Naive thymus-derived CD8-positive, alpha-beta T cell (primary cell): Measurements from ENCODE around the gene MRPL24. TPM values are rescaled to one million over a fixed set of nuclear protein-coding genes. Genes with fewer than 3 reads are reported as not detected.
A peak's percentile ranks its signal among the peaks of the same experiment; 100 is the strongest.

Experiments
- ATAC-seq, 2 donors: fragments of 150-1000 bp; cut with Tn5 transposase in 1 of 2; sonication (Bioruptor Pico), chemical (Tn5 transposase) in 1 of 2; 1 replicate in 1 of 2; 2 replicates in 1 of 2; pipeline ENCODE4 v1.10.0; 2021; ENCODE audit warnings: mild to moderate bottlenecking in 2 of 2, moderate library complexity in 2 of 2
- POLR2A ChIA-PET: fragments of 350-600 bp; sonication (Branson Sonifier 250); formaldehyde crosslinking; loops from one replicate; lab custom pipeline; 2021; ENCODE audit warnings: antibody characterized with exemption; lab: Charles Lee
- DNase-seq, 10 donors: peaks; one replicate each; pipeline versions ENCODE4 v3.0.0 to v3.0.0-alpha.2; 2020 to 2022
- H3K27ac Mint-ChIP-seq, 10 donors: one replicate each; pipeline ENCODE4 v1.8.0; 2020 to 2022; ENCODE audit warnings: mild to moderate bottlenecking in 10 of 10, mixed read lengths in 10 of 10, moderate library complexity in 4 of 10, inconsistent platforms in 1 of 10
- H3K27me3 Mint-ChIP-seq, 5 donors: one replicate each; pipeline ENCODE4 v1.8.0; 2021 to 2022; ENCODE audit warnings: mixed read lengths in 5 of 5
- H3K36me3 Mint-ChIP-seq, 3 donors: one replicate each; pipeline ENCODE4 v1.8.0; 2020 to 2022; ENCODE audit warnings: mixed read lengths in 3 of 3, mild to moderate bottlenecking in 2 of 3, inconsistent platforms in 1 of 3
- H3K4me1 Mint-ChIP-seq, 4 donors: one replicate each; pipeline ENCODE4 v1.8.0; 2021 to 2022; ENCODE audit warnings: mixed read lengths in 4 of 4
- H3K4me3 Mint-ChIP-seq, 10 donors: one replicate each; pipeline ENCODE4 v1.8.0; 2020 to 2022; ENCODE audit warnings: mild to moderate bottlenecking in 10 of 10, mixed read lengths in 10 of 10, moderate library complexity in 6 of 10, inconsistent platforms in 1 of 10
- H3K9me3 Mint-ChIP-seq, 9 donors: one replicate each; pipeline ENCODE4 v1.8.0; 2020 to 2022; ENCODE audit warnings: mixed read lengths in 9 of 9, mild to moderate bottlenecking in 3 of 9, inconsistent platforms in 1 of 9, moderate library complexity in 1 of 9
- polyA plus RNA-seq, 3 donors: library from polyadenylated mRNA; unstranded; fragments of 300-500 nt; fragmentation: Illumina TruSeq; gene quantifications; one replicate each; pipeline ENCODE4 v1.2.3, GENCODE V29; 2021
- total RNA-seq, 8 experiments: library from RNA in 2 of 8; stranded (reverse) in 2 of 8; gene quantifications; one replicate each; pipeline ENCODE4 v1.2.3 and lab custom pipeline; 2021 to 2026

MRPL24 gene
- total and polyA plus RNA-seq, 5 experiments from 2014 or later: 49.7 to 109 (median 98.6) TPM

DNA sequence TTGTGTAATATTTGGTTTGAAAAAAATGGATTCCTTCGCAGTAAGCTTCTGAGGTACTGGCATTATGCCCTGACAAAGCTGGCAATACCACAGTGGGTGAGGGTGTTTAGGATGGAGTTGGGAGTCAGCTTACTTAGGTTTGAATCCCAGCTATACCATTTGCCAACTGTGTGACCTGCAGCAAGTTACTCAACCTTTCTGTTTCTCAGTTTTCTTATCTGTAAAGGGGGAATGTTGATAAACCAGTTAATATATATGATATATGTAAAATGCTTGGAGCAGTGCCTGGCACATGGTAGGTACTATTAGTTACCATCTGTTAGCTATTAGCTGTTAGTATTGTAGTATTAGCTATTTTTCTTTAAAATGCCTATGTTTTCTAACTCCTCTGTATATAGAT, 15.5 kb upstream of the MRPL24 start:
- POLR2A ChIA-PET: interaction anchor here (0.7 to 1.8 kb wide), 8 partner anchors 9 to 137 kb away, joined by 3 to 6 read pairs (median 4); partner anchors contain the start of genes MRPL24 and PRCC
- H3K27me3 Mint-ChIP-seq: no peaks in the 10 kb centered on the region
- H3K4me3 Mint-ChIP-seq: no peak overlapping the region
- no peak for ATAC-seq
- DNase-seq: no peak
- peaks cover 7 to 24% (median 15%) of the 10 kb centered on the region in 4 donors for H3K4me1 Mint-ChIP-seq
- no peaks in the 10 kb centered on the region for H3K36me3 Mint-ChIP-seq
- no peaks in the 10 kb centered on the region for H3K9me3 Mint-ChIP-seq
- no peak overlapping the region for H3K27ac Mint-ChIP-seq

DNA sequence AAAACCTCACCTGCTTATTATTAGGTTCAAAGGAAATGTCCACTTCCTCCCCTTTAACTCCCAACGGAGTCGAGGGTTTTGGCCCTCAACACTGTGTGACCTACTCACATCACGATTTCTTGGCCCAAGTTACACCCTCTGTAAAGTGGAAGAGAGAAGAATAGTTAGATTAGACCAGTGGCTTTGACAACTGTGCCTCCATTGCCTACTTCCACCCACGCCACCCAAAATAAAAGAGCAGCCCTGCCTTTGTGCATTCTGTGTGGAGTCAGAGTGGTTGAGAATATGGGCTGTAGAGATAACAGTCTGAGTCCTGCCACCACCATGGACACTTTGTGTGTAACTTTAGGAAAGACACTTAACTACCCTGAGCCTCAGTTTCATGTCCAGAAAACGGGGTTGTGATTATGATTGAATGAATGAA, 14.7 kb upstream of the MRPL24 start:
- POLR2A ChIA-PET: interaction anchor here (0.5 to 1.8 kb wide), 6 partner anchors 8 to 36 kb away, joined by 3 to 6 read pairs (median 4); partner anchors contain the start of genes MRPL24 and PRCC
- H3K36me3 Mint-ChIP-seq: no peaks in the 10 kb centered on the region
- ATAC-seq: no peak
- H3K4me3 Mint-ChIP-seq: peak overlapping the region in 1 of 10 donors; percentile 18
- peaks cover 10 to 26% (median 16%) of the 10 kb centered on the region in 4 donors for H3K4me1 Mint-ChIP-seq
- DNase-seq: no peak
- H3K9me3 Mint-ChIP-seq: no peaks in the 10 kb centered on the region
- no peaks in the 10 kb centered on the region for H3K27me3 Mint-ChIP-seq
- H3K27ac Mint-ChIP-seq: peak overlapping the region in 1 of 10 donors; percentile 65

DNA sequence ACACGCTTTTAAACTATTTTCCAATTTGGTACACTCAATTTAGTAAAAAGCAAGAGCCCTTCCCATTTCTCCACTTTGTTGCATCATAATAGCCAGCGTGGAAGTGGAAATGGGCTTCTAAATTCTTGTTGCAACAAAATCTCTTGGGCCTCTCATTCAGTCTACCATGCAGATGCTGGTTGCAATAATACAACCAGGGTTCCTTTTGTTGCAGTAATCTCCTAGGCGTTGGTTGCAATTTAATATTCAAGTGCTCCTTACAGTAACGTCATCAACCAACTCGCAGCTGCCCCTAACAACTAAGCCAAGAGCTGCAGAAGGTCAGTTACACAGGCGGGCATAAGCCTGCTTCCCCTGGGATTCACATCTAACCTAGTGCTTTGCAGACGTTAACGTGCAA, 13.3 kb upstream of the MRPL24 start:
- POLR2A ChIA-PET: interaction anchor here (1.4 kb wide), 1 partner anchor 12 kb away, joined by 3 read pairs; no protein-coding TSS in a partner anchor
- ATAC-seq (no peak), DNase-seq (no peak)
- H3K36me3 Mint-ChIP-seq: no peaks in the 10 kb centered on the region
- peak overlapping the region in 1 of 10 donors; percentile 62 for H3K4me3 Mint-ChIP-seq
- no peaks in the 10 kb centered on the region for H3K27me3 Mint-ChIP-seq
- H3K9me3 Mint-ChIP-seq: no peaks in the 10 kb centered on the region
- H3K4me1 Mint-ChIP-seq: peaks cover 17 to 39% (median 29%) of the 10 kb centered on the region in 4 donors
- no peak overlapping the region for H3K27ac Mint-ChIP-seq

DNA sequence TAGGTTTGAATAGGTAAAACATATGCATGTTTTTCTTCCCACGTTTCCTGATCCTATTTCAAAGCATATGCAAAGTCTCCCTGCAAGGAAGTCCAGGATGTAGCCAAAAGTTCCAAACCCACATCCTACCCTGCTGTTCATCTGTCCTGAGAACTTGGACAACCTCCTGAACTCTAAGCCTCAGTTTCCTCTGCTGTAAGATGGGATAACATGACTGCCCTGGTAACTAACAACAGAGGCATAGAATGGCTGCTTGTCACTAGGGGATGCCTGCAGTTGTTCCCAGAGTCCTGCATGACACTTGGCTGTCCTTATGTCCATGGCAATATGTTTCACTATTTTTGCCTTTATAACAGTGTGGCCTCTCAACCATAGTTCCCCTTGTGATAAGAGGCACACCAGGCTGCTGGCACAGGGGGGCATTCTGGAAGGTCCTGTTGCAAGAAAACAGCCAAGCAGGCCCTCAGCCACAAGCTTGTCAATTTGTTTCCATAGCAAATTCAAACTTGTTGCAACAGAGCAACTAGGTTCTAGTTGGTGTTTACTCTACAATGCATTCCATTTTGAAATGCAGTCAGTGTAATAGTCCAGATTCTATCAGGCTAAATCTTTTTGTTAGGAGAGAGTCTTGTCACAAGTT, 12.1 kb upstream of the MRPL24 start:
- peak overlapping the region; percentile 61 to 94 (median 90) for H3K4me3 Mint-ChIP-seq
- no peaks in the 10 kb centered on the region for H3K9me3 Mint-ChIP-seq
- ATAC-seq (no peak), DNase-seq (no peak)
- H3K4me1 Mint-ChIP-seq: peaks cover 24 to 52% (median 42%) of the 10 kb centered on the region in 4 donors
- peak overlapping the region in 9 of 10 donors; percentile 51 to 94 (median 93) for H3K27ac Mint-ChIP-seq
- POLR2A ChIA-PET: interaction anchor here (1.0 to 4.4 kb wide), 4 partner anchors 11 to 25 kb away, joined by 3 to 70 read pairs (median 52); partner anchors contain the start of genes ISG20L2, METTL25B, MRPL24 and PRCC
- H3K36me3 Mint-ChIP-seq: no peaks in the 10 kb centered on the region
- H3K27me3 Mint-ChIP-seq: no peaks in the 10 kb centered on the region

DNA sequence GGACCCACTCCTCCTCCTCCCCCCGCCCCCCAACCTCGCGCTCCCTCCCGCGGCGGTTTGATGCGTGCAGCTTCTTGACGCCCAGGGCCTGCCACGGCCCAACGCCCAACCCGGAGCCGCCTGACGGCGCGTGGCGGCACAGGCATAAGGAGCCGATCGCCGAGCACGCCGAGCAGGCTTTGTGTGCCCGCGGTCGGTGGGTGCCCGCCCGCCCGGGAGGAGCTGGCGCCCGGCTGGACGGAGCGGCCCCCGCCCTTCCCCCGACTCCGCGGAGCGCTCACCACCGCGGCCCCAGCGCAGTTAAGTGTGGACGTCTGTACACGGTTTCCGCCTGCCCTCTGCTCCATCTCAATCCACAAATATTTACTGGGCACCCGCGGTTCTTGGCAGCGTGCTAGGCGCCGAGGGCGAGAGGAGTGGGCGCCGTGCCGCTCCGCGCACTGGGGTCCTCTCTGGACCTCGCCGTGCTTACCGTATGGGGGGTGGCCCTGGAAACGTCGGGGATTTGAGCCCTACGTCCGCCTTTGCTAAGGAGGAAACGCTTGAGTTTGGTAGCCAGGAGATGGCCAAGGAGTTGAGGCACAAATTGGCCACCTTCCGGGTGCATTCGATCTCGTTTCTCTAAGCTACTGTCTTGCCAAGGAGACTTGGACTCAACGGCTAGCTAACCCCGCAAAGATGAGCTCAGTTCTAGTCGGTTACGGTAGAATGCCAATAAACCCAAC, 11.0 kb upstream of the MRPL24 start:
- Mint-ChIP-seq H3K4me1 (peaks cover 32 to 60% (median 50%) of the 10 kb centered on the region in 4 donors), H3K27ac (peak overlapping the region; percentile 82 to 94 (median 94)), H3K4me3 (peak overlapping the region; percentile 86 to 94 (median 90)), H3K27me3 (no peaks in the 10 kb centered on the region), H3K36me3 (no peaks in the 10 kb centered on the region), H3K9me3 (no peaks in the 10 kb centered on the region)
- POLR2A ChIA-PET: interaction anchor here (0.6 to 4.4 kb wide), 15 partner anchors 9 to 1032 kb away, joined by 3 to 70 read pairs (median 5); partner anchors contain the start of genes ISG20L2, MEF2D, METTL25B and MRPL24
- ATAC-seq (peak; percentile 78 to 86), DNase-seq (peak; percentile 85 to 98 (median 94))

DNA sequence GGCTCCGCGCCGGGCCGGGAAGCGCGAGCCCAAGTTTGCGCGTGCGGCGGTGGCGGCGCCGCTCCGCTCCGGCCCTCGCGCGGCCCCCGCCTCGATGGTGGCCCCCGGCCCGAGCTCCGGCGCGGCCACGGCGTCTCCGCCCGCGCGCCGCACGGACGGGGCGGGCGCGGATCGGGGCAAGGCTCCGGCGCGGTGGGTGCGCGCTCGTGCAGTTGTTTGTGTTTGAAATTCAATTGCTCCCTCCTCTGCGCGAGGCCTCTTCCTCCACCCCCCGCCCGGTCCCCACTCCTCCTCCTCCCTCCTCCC, 10.5 kb upstream of the MRPL24 start, which contains the start of gene HDGF:
TSS of gene HDGF (minus strand) at position 225 of the 306 bp plus-strand sequence. CDS start 246 bp downstream, outside the sequence.
- no peaks in the 10 kb centered on the region for H3K36me3 Mint-ChIP-seq
- no peak for ATAC-seq
- no peaks in the 10 kb centered on the region for H3K27me3 Mint-ChIP-seq
- H3K9me3 Mint-ChIP-seq: no peaks in the 10 kb centered on the region
- peaks cover 32 to 64% (median 56%) of the 10 kb centered on the region in 4 donors for H3K4me1 Mint-ChIP-seq
- DNase-seq: no peak
- H3K27ac Mint-ChIP-seq: peak within 1 kb of the TSS; percentile 86 to 97 (median 94)
- peak within 1 kb of the TSS; percentile 86 to 97 (median 93) for H3K4me3 Mint-ChIP-seq
- POLR2A ChIA-PET: interaction anchor here (0.6 to 4.4 kb wide), 13 partner anchors 10 to 250 kb away, joined by 3 to 70 read pairs (median 6); partner anchors contain the start of genes ISG20L2, MEF2D, METTL25B and MRPL24

DNA sequence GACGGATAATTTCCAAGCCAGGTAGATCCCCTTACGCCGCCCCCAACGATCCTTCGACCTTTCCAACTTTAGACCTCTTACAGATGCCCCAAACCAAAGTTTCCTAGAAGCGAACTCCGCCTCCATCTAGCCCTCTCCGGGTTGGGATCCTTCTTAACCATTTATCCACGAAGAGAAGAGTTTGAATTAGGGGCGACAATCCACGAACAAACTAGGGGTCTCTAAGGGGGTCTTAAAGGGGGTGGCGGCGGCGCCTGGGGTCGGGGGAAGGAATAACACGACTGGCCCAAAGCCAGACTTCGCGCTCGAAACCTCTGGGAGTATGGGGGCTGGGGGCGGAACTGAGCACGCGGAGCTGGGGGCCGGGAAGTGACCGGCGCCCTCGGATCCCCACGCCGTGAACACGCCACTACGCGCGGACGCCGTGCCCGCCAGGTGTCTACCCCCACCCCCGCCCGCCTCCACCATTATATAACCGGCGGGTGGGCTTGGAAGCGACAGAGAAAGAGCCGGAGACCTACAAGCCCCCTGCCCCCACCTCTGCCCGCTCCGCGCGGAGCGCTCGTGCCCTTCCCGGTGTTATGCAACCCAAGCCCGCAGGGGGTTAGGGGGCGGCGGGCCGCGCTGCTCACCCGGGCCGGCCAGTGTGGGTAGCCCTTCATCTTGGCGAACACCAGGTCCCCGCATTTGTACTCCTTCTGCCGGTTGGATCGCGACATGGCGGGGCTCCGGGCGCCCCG, 10.0 kb upstream of the MRPL24 start:
- ATAC-seq (peak; percentile 43), DNase-seq (peak in 5 of 10 donors; percentile 24 to 58 (median 48))
- H3K27ac Mint-ChIP-seq: peak overlapping the region; percentile 84 to 97 (median 94)
- H3K4me3 Mint-ChIP-seq: peak overlapping the region; percentile 81 to 97 (median 92)
- H3K36me3 Mint-ChIP-seq: peaks cover 0 to 2% (median 0%) of the 10 kb centered on the region in 3 donors
- POLR2A ChIA-PET: interaction anchor here (0.6 to 4.4 kb wide), 13 partner anchors 9 to 250 kb away, joined by 3 to 70 read pairs (median 6); partner anchors contain the start of genes ISG20L2, MEF2D, METTL25B and MRPL24
- H3K4me1 Mint-ChIP-seq: peaks cover 36 to 70% (median 61%) of the 10 kb centered on the region in 4 donors
- H3K9me3 Mint-ChIP-seq: no peaks in the 10 kb centered on the region
- no peaks in the 10 kb centered on the region for H3K27me3 Mint-ChIP-seq

DNA sequence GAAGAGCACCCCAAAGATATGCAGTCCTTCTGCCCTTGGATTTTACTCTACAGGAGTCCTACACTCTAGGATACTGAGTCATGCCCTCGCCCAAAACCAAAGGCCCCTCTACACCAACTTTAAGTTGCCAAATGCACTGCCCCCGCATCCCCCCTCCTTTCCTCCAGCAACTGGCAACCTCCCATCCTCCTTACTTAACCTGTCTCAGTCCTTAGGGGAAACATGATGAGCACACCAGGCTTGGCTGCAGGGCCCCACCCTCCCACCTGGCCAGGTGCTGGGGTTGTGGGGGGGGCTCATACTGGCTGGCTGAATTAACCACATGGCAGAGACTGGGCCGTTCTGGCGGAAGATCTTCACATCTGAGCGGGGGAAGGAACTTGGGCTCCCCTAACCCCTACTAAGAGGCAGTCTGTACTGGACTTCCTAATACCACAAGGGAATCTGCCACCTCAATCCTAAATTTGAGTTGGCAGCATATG, 9.3 kb upstream of the MRPL24 start:
- H3K4me1 Mint-ChIP-seq: peaks cover 39 to 73% (median 66%) of the 10 kb centered on the region in 4 donors
- no peaks in the 10 kb centered on the region for H3K27me3 Mint-ChIP-seq
- POLR2A ChIA-PET: interaction anchor here (0.9 to 4.4 kb wide), 5 partner anchors 9 to 50 kb away, joined by 3 to 70 read pairs (median 48); partner anchors contain the start of genes ISG20L2, METTL25B, MRPL24 and PRCC
- ATAC-seq (no peak), DNase-seq (peak in 1 of 10 donors; percentile 21)
- peaks cover 0 to 9% (median 0%) of the 10 kb centered on the region in 3 donors for H3K36me3 Mint-ChIP-seq
- H3K9me3 Mint-ChIP-seq: no peaks in the 10 kb centered on the region
- H3K4me3 Mint-ChIP-seq: peak overlapping the region; percentile 81 to 97 (median 92)
- H3K27ac Mint-ChIP-seq: peak overlapping the region; percentile 84 to 97 (median 94)

DNA sequence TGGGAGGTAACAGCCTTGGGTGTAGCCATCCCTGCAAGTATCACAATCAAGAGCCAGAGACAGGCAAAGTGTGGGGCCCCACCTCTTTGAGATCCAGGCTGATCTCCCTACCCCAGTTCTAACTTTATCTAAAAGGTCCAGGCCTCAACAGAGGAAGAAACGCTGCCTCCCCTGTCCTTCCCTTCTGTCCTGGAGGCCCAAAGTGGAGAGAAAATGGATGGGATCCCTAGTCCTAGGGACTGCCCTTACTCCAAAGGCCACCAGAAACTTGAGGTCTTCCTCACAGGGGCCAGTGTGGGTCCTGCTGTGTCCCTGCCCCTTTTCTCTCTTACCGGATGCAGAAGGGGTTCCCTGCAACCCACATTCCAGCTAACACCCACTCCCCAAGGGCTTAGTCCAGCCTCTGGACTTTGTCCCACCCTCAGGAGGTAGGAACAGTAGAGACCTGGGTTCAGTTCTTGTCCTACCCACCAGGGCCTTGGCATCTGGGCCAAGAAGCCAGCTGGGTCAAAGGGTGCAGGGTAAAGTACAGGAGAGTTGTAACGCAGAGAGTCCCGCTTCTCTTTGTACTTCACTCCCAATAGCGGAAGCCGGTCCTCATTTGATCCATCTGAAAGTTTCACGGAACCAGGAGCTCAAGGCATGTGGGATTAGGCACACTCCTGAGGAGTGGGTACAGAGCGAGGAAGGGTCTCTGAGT, 8.7 kb upstream of the MRPL24 start:
- Mint-ChIP-seq H3K27ac (peak overlapping the region; percentile 84 to 97 (median 94)), H3K27me3 (no peaks in the 10 kb centered on the region), H3K4me1 (peaks cover 35 to 75% (median 71%) of the 10 kb centered on the region in 4 donors), H3K4me3 (peak overlapping the region; percentile 81 to 97 (median 92)), H3K36me3 (peaks cover 0 to 12% (median 2%) of the 10 kb centered on the region in 3 donors), H3K9me3 (no peaks in the 10 kb centered on the region)
- POLR2A ChIA-PET: interaction anchor here (0.8 to 4.4 kb wide), 4 partner anchors 8 to 68 kb away, joined by 3 to 70 read pairs (median 26); partner anchors contain the start of genes ISG20L2, METTL25B and MRPL24
- ATAC-seq (no peak), DNase-seq (no peak)

DNA sequence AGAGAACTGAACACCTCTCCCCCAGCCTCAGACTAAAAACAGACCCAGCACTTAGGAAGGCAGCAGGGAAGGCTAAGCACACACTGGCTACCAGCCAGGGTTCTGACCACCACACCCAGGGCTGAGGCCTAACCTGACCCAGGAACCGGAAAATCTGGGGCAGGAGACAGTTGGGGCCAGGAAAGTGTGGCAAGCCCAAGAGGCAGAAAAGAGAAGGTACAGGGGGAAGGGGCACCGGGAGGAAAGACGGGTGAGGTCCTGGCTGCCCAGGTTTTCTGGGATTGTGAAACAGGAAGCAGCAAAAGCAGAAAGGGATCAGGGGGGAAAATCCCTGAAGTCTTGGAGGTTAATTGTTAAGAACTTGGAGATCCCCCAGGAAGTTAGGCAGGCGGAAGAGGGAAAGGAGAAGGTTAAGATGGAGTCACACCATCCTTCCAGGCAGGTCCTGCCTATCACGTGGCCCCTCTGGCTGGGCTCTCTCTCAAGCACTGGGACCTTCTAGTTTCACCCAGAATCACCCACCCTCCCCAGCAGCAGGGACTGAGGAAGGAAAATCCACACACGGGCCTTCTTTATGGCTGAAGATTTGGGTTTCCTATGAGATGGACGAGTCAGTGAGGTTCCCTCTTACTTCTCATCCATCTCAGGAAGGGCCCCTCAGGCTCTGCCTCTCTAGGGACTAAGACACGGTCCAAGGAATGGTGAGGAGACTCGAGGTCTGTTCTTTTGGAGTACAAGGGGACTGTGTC, 8.0 kb upstream of the MRPL24 start:
- Mint-ChIP-seq H3K27ac (peak overlapping the region; percentile 84 to 97 (median 92)), H3K9me3 (no peaks in the 10 kb centered on the region), H3K4me1 (peaks cover 38 to 75% (median 71%) of the 10 kb centered on the region in 4 donors), H3K36me3 (peaks cover 0 to 16% (median 2%) of the 10 kb centered on the region in 3 donors), H3K4me3 (peak overlapping the region; percentile 81 to 97 (median 92)), H3K27me3 (no peaks in the 10 kb centered on the region)
- DNase-seq: no peak
- ATAC-seq: no peak
- POLR2A ChIA-PET: interaction anchor here (0.8 kb wide), 1 partner anchor 69 kb away, joined by 3 read pairs; no protein-coding TSS in a partner anchor
